Stimulated activated CD4-positive, alpha-beta T cell treated with anti-CD3 and anti-CD28 coated beads, Interleukin-2, amount 100 ng/mL, for 24 hours (primary cell): ENCODE data around the gene EGF.

Experiments used
- DNase-seq, 2 donors: peaks; one replicate each; pipeline ENCODE4 v3.0.0-alpha.2; 2020

Gene EGF

GRCh38 chr4:109966891-109967481, 54.3 kb downstream of the EGF start:
- no peak for DNase-seq

- no peak for DNase-seq
These were observed 55.3 kb downstream of the EGF start for GRCh38 chr4:109967798-109968520.

- no peak for DNase-seq
These were observed 56.4 kb downstream of the EGF start for GRCh38 chr4:109969087-109969486.

GRCh38 chr4:109969919-109970318, 57.2 kb downstream of the EGF start:
- no peak for DNase-seq

GRCh38 chr4:109972786-109973528, 60.3 kb downstream of the EGF start:
- DNase-seq: no peak

GRCh38 chr4:109973529-109973905, 60.8 kb downstream of the EGF start:
- DNase-seq: no peak

- no peak for DNase-seq
These were observed 63.5 kb downstream of the EGF start for GRCh38 chr4:109976189-109976588.

GRCh38 chr4:109977854-109978501, 65.3 kb downstream of the EGF start:
- no peak for DNase-seq

- no peak for DNase-seq
These were observed 66.2 kb downstream of the EGF start for GRCh38 chr4:109978704-109979454.

- no peak for DNase-seq
These were observed 67.4 kb downstream of the EGF start for GRCh38 chr4:109979920-109980717.

- DNase-seq: no peak
These were observed 69.3 kb downstream of the EGF start for GRCh38 chr4:109981936-109982335.

GRCh38 chr4:109982521-109982920, 69.8 kb downstream of the EGF start:
- DNase-seq: no peak

GRCh38 chr4:109985993-109986974, 73.6 kb downstream of the EGF start:
- no peak for DNase-seq

- no peak for DNase-seq
These were observed 76.4 kb downstream of the EGF start for GRCh38 chr4:109989044-109989443.

GRCh38 chr4:109989618-109990017, 76.9 kb downstream of the EGF start:
- DNase-seq: no peak

GRCh38 chr4:109990261-109991257, 77.9 kb downstream of the EGF start:
- DNase-seq: no peak

- DNase-seq: no peak
These were observed 80.4 kb downstream of the EGF start for GRCh38 chr4:109993116-109993515.

GRCh38 chr4:109994415-109994827, 81.7 kb downstream of the EGF start:
- DNase-seq: no peak

GRCh38 chr4:109996526-109996925, 83.8 kb downstream of the EGF start:
- DNase-seq: no peak
